HepG2 (cell line): ENCODE results near the gene ASIC3. TPM values are rescaled to one million over a fixed set of nuclear protein-coding genes. Genes with fewer than 3 reads are reported as not detected.

Experiments used
- ATAC-seq: fragments of 200-7000 bp; cut with Tn5 transposase; 3 replicates; pipeline ENCODE4 v1.9.1; 2020; ENCODE audit warnings: mild to moderate bottlenecking, moderate library complexity
- BruUV-seq: library from RNA; stranded (reverse); fragments of 400-500 nt; replicated peaks from 2 replicates; lab custom pipeline; 2021; lab: Mats Ljungman, UMichigan
- CTCF ChIA-PET: fragments of 300-600 bp; formaldehyde crosslinking; extraction: SDS; loops from one replicate; lab custom pipeline; 2021; ENCODE audit warnings: low total read pairs, inconsistent platforms, low intra/inter-chr PET ratio; lab: Yijun Ruan, JAX
- POLR2A ChIA-PET: fragments of 350-600 bp; sonication (Branson Sonifier 250); formaldehyde crosslinking; loops from one replicate; lab custom pipeline; 2020; ENCODE audit warnings: antibody characterized with exemption, inconsistent platforms; lab: Yijun Ruan, JAX
- DNase-seq: peaks from one replicate; pipeline ENCODE4 v3.0.0-alpha.2; 2015; ENCODE audit warnings: low spot score
- FAIRE-seq: peaks from 3 replicates; lab custom pipeline; 2011; peaks lifted over from hg19 to GRCh38; lab: Jason Lieb, UNC
- H2AFZ ChIP-seq: one replicate; pipeline ENCODE4 v1.6.1; 2011; ENCODE audit warnings: low read length, inconsistent platforms
- H3K27ac ChIP-seq: fragments of 300-600 bp; 3 replicates; pipeline ENCODE4 v1.8.0; 2011; ENCODE audit warnings: mixed run types, mild to moderate bottlenecking, mixed read lengths, low read length, inconsistent platforms; ENCODE audit not compliant: insufficient read depth; ENCODE audit errors: extremely low read length
- H3K27me3 ChIP-seq, 2 experiments: fragments of 200-600 bp in 1 of 2; 2 replicates in 1 of 2; 3 replicates in 1 of 2; pipeline versions ENCODE4 v1.6.0 to v1.8.0; 2011; ENCODE audit warnings: low read length in 2 of 2, mild to moderate bottlenecking in 2 of 2, moderate library complexity in 2 of 2, inconsistent platforms in 1 of 2; ENCODE audit not compliant: insufficient read depth in 2 of 2, control insufficient read depth in 1 of 2
- H3K36me3 ChIP-seq, 2 experiments: fragments of 200-600 bp in 1 of 2; replicated peaks in 1 of 2; 2 replicates in 1 of 2; 3 replicates in 1 of 2; pipeline versions ENCODE4 v1.5.1 to v1.8.0; 2011; ENCODE audit warnings: low read length in 2 of 2, inconsistent platforms in 1 of 2; ENCODE audit not compliant: insufficient read depth in 2 of 2, control insufficient read depth in 1 of 2
- H3K4me1 ChIP-seq: 2 replicates; pipeline ENCODE4 v1.5.1; 2012; ENCODE audit warnings: low read length, inconsistent platforms; ENCODE audit not compliant: insufficient read depth
- H3K4me2 ChIP-seq: 2 replicates; pipeline ENCODE4 v1.6.0; 2011; ENCODE audit warnings: low read depth, low read length, inconsistent platforms
- H3K4me3 ChIP-seq, 3 experiments: fragments of 200-600 bp in 1 of 3; sonication (generic), shearing (Covaris generic) in 1 of 3; replicated peaks in 1 of 3; 2 replicates each; pipeline ENCODE4 v1.5.1; 2011 to 2016; ENCODE audit warnings: low read length in 3 of 3, inconsistent platforms in 2 of 3, low read depth in 2 of 3, mild to moderate bottlenecking in 2 of 3, control low read depth in 1 of 3, mixed read lengths in 1 of 3; ENCODE audit not compliant: insufficient read depth in 1 of 3
- H3K79me2 ChIP-seq: one replicate; pipeline ENCODE4 v1.6.1; 2011; ENCODE audit warnings: low read length, inconsistent platforms; ENCODE audit not compliant: insufficient read depth
- H3K9ac ChIP-seq: 2 replicates; pipeline ENCODE4 v1.6.0; 2011; ENCODE audit warnings: mild to moderate bottlenecking, low read depth, low read length, inconsistent platforms; ENCODE audit not compliant: insufficient read depth
- H3K9me3 ChIP-seq: 2 replicates; pipeline ENCODE4 v1.5.1; 2012; ENCODE audit warnings: mild to moderate bottlenecking, low read length
- H4K20me1 ChIP-seq: 2 replicates; pipeline ENCODE4 v1.6.0; 2011; ENCODE audit warnings: inconsistent platforms, mild to moderate bottlenecking, low read length, moderate library complexity; ENCODE audit not compliant: insufficient read depth
- CREB1 ChIP-seq, 2 experiments: fragments of 450-650 bp in 1 of 2; IDR thresholded peaks; 2 replicates each; pipeline ENCODE4 v1.6.1; 2016 to 2017; ENCODE audit warnings: control low read depth in 1 of 2, mild to moderate bottlenecking in 1 of 2, missing compliant biosample characterization in 1 of 2, missing genetic modification characterization in 1 of 2
- MAFF ChIP-seq: IDR thresholded peaks from 2 replicates; pipeline ENCODE4 v1.6.1; 2011; ENCODE audit warnings: low read depth, low read length, improper control_type of control experiment
- MED8 ChIP-seq: sonication (generic); formaldehyde crosslinking; IDR thresholded peaks from 2 replicates; pipeline ENCODE4 v1.8.1; 2023; ENCODE audit warnings: mild to moderate bottlenecking, missing genetic modification reagents; ENCODE audit not compliant: insufficient replicate concordance
- PCBP1 ChIP-seq: fragments of 200-400 bp; formaldehyde crosslinking; IDR thresholded peaks from 2 replicates; pipeline ENCODE4 v1.6.1; 2017; ENCODE audit warnings: mild to moderate bottlenecking, low read depth, low read length, borderline replicate concordance
- POLR2G ChIP-seq: fragments of 200-400 bp; formaldehyde crosslinking; IDR thresholded peaks from 2 replicates; pipeline ENCODE4 v1.6.1; 2018; ENCODE audit warnings: mild to moderate bottlenecking, low read depth, low read length, moderate library complexity
- RFXAP ChIP-seq: sonication (generic); formaldehyde crosslinking; IDR thresholded peaks from 2 replicates; pipeline ENCODE4 v1.4.0; 2020; ENCODE audit warnings: missing genetic modification reagents, borderline replicate concordance
- SMAD1 ChIP-seq: sonication (generic); formaldehyde crosslinking; IDR thresholded peaks from 2 replicates; pipeline ENCODE4 v1.4.0; 2020; ENCODE audit warnings: missing genetic modification reagents, low read depth, mild to moderate bottlenecking, borderline replicate concordance
- TMF1 ChIP-seq: sonication (generic); formaldehyde crosslinking; IDR thresholded peaks from 2 replicates; pipeline ENCODE4 v1.8.1; 2022; ENCODE audit warnings: low read depth, missing genetic modification reagents
- YEATS4 ChIP-seq: sonication (generic); formaldehyde crosslinking; IDR thresholded peaks from 2 replicates; pipeline ENCODE4 v1.4.0; 2020; ENCODE audit warnings: missing genetic modification reagents, borderline replicate concordance
- ZNF17 ChIP-seq: sonication (generic); formaldehyde crosslinking; IDR thresholded peaks from 2 replicates; pipeline ENCODE4 v1.5.0; 2020; ENCODE audit warnings: mild to moderate bottlenecking, missing genetic modification reagents
- ZNF501 ChIP-seq: sonication (generic); formaldehyde crosslinking; IDR thresholded peaks from 2 replicates; pipeline ENCODE4 v1.5.1; 2020; ENCODE audit warnings: mild to moderate bottlenecking, moderate library complexity, missing genetic modification reagents
- WGBS: methylation state at CpG from one replicate; pipeline ENCODE4 v1.1.6; 2017; ENCODE audit warnings: low lambda C conversion rate; 5-methylcytosine and 5-hydroxymethylcytosine counted together
- in situ Hi-C: cut with HindIII; loops from 2 replicates; pipeline ENCODE4 v1.10.0; 2017; ENCODE audit warnings: low pct_unique_long_range_greater_than_20kb; ENCODE audit not compliant: extremely low pct_ligation_motif_present
- intact Hi-C: fragments of 100-400 bp; cut with micrococcal nuclease; formaldehyde crosslinking; loops from one replicate; pipeline ENCODE4 v1.10.0; 2022; ENCODE audit not compliant: unreplicated experiment
- polyA plus RNA-seq, 8 experiments: library from polyadenylated mRNA; depleted of rRNA in 3 of 8; stranded (reverse) in 7 of 8; unstranded in 1 of 8; fragments of >200 nt; fragmentation: Illumina TruSeq in 4 of 8; extraction: Trizol in 4 of 8; gene quantifications; 2 replicates each; pipeline versions ENCODE4 v1.2.1 to v1.2.3, GENCODE V29; 2011 to 2016; ENCODE audit warnings: low read depth in 4 of 8, missing spikeins in 1 of 8, mixed read lengths in 1 of 8; ENCODE audit not compliant: insufficient read depth in 1 of 8
- total RNA-seq, 5 experiments: library from RNA; depleted of rRNA; stranded (reverse); fragments of >200 nt; fragmentation: Illumina TruSeq; extraction: Trizol; gene quantifications; 2 replicates each; pipeline ENCODE4 v1.2.3, GENCODE V29; 2016; ENCODE audit warnings: low read depth in 1 of 5
- TF ChIP-seq, protein P1 (sequence below): sonication (generic); formaldehyde crosslinking; IDR thresholded peaks from 2 replicates; pipeline ENCODE4 v1.4.0; 2020; ENCODE audit warnings: missing genetic modification reagents
- TF ChIP-seq, protein P2 (sequence below): sonication (generic); formaldehyde crosslinking; IDR thresholded peaks from 2 replicates; pipeline ENCODE4 v1.5.1; 2020; ENCODE audit warnings: mild to moderate bottlenecking, missing genetic modification reagents, moderate library complexity
- TF ChIP-seq, protein P3 (sequence below): sonication (generic); formaldehyde crosslinking; IDR thresholded peaks from 2 replicates; pipeline ENCODE4 v1.4.0; 2020; ENCODE audit warnings: mild to moderate bottlenecking, low read depth, missing genetic modification reagents

The ASIC3 gene
- total and polyA plus RNA-seq, 2 of the 13 experiments (the other 11 are each of a cell fraction or from before 2014, with no cell fraction given) = 0.51 TPM; not detected in 1

DNA sequence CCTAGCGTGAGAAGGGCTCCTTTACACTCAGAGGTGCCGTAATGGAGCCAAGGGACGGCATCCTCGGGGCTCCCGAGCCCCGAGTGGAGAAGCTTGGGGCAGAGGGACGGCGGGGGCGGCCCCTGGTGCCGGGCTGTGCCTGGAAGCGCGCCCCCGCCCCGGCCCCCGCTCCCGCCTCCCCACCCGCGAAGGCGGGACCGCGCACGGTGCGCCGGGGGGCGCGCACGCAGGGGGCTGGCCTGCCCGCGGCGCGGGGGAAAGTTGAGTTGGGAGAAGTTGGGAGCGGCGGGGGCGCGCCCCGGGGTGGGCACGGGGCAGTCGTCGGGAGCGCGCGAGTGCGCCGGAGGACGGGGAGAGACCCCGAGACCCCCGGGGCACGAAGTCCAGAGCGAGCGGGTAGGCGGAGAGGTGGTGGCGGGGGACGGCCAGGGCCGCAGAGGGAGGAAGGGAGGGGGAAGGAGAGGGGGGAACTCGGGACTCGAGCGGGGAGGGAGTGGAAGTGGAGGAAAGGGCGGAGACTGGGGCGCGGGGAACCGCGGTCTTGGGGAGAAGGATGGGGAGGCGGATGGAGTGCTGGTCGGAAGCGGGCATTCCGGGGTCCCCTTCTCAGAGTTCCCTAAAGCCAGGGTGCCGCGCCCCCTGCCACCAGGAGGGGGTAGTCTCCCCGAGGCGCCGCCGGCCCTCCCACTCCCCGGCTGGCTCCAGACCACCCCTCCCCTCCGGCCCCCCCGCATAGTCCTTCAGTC lies 11.2 kb downstream of the ASIC3 start, which contains the start of gene SLC4A2 (continued):
- TF ChIP-seq, protein P1, sequence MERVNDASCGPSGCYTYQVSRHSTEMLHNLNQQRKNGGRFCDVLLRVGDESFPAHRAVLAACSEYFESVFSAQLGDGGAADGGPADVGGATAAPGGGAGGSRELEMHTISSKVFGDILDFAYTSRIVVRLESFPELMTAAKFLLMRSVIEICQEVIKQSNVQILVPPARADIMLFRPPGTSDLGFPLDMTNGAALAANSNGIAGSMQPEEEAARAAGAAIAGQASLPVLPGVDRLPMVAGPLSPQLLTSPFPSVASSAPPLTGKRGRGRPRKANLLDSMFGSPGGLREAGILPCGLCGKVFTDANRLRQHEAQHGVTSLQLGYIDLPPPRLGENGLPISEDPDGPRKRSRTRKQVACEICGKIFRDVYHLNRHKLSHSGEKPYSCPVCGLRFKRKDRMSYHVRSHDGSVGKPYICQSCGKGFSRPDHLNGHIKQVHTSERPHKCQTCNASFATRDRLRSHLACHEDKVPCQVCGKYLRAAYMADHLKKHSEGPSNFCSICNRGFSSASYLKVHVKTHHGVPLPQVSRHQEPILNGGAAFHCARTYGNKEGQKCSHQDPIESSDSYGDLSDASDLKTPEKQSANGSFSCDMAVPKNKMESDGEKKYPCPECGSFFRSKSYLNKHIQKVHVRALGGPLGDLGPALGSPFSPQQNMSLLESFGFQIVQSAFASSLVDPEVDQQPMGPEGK (CRISPR knock-in tag) = peak; percentile 81
- TF ChIP-seq MAFF = no peak
- TF ChIP-seq PCBP1 = peak; percentile 88; the same call in 1 of the 2 replicates
- no peak for TF ChIP-seq ZNF17 (CRISPR knock-in tag)
- 0 out of 2 replicates have a peak, but pooled peaks have one; percentile 29 for TF ChIP-seq TMF1 (CRISPR knock-in tag)
- TF ChIP-seq POLR2G = peak; percentile 57; the same call in 1 of the 2 replicates

DNA sequence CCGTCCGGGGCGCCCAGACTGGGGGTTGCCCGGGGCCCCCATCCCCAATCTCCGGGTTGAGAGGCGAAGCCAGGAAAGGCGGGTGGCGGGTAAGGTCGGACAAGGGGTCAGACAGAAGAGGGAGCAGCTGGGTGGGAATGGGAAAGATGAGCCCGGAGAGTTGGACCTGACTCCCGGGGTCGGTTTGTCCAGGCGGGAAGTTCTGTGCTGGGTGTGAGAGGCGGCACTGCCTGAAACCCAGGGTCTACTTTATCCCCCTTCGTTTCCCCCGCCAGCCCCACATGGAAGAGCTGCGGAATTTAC lies 11.7 kb downstream of the ASIC3 start:
- Histone ChIP-seq H3K79me2 (peaks cover 16% of the 10 kb centered on the region), H3K9me3 (no peaks in the 10 kb centered on the region), H3K9ac (peak overlapping the region; percentile 71), H3K36me3 (peaks cover 1 to 8% of the 10 kb centered on the region in 2 experiments; a peak in 4 of 5 replicates), H3K27ac (peak overlapping the region; percentile 86), H3K4me1 (peaks cover 56% of the 10 kb centered on the region), H2AFZ (no peak overlapping the region), H3K27me3 (no peaks in the 10 kb centered on the region; a peak in 1 of 5 replicates), H3K4me2 (peak overlapping the region; percentile 98), H3K4me3 (peak overlapping the region; percentile 69 to 92 (median 90)), H4K20me1 (peaks cover 4% of the 10 kb centered on the region; the same call in 1 of the 2 replicates)
- in situ Hi-C loops (no loop called here), intact Hi-C loops (no loop called here)
- no peak for ATAC-seq
- 2% methylated on average over 11 of the region's 17 CpGs for WGBS
- DNase-seq = no peak
- BruUV-seq = no TSS peak
- FAIRE-seq = no peak
- CTCF ChIA-PET = interaction anchor here (0.8 kb wide), 1 partner anchor 51 kb away, joined by 3 read pairs; no protein-coding TSS in a partner anchor
- POLR2A ChIA-PET = interaction anchor here (1.4 to 4.4 kb wide), 4 partner anchors 22 to 32 kb away, joined by 4 to 144 read pairs (median 7); partner anchors contain the start of genes ABCB8, AGAP3, FASTK and TMUB1
- TF ChIP-seq YEATS4 (CRISPR knock-in tag) (0 out of 2 replicates have a peak, but pooled peaks have one; percentile 2), SMAD1 (0 out of 2 replicates have a peak, but pooled peaks have one; percentile 72), ZNF501 (0 out of 2 replicates have a peak, but pooled peaks have one; percentile 53), MED8 (CRISPR knock-in tag) (peak; percentile 16), CREB1 (IDR thresholded peaks at IDR 0.05) (no peak), CREB1 (CRISPR knock-in tag; IDR thresholded peaks at IDR 0.05) (no peak), RFXAP (CRISPR knock-in tag) (no peak)
- TF ChIP-seq, protein P2, sequence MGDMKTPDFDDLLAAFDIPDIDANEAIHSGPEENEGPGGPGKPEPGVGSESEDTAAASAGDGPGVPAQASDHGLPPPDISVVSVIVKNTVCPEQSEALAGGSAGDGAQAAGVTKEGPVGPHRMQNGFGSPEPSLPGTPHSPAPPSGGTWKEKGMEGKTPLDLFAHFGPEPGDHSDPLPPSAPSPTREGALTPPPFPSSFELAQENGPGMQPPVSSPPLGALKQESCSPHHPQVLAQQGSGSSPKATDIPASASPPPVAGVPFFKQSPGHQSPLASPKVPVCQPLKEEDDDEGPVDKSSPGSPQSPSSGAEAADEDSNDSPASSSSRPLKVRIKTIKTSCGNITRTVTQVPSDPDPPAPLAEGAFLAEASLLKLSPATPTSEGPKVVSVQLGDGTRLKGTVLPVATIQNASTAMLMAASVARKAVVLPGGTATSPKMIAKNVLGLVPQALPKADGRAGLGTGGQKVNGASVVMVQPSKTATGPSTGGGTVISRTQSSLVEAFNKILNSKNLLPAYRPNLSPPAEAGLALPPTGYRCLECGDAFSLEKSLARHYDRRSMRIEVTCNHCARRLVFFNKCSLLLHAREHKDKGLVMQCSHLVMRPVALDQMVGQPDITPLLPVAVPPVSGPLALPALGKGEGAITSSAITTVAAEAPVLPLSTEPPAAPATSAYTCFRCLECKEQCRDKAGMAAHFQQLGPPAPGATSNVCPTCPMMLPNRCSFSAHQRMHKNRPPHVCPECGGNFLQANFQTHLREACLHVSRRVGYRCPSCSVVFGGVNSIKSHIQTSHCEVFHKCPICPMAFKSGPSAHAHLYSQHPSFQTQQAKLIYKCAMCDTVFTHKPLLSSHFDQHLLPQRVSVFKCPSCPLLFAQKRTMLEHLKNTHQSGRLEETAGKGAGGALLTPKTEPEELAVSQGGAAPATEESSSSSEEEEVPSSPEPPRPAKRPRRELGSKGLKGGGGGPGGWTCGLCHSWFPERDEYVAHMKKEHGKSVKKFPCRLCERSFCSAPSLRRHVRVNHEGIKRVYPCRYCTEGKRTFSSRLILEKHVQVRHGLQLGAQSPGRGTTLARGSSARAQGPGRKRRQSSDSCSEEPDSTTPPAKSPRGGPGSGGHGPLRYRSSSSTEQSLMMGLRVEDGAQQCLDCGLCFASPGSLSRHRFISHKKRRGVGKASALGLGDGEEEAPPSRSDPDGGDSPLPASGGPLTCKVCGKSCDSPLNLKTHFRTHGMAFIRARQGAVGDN (CRISPR knock-in tag) = peak; percentile 25; the same call in 1 of the 2 replicates
- TF ChIP-seq, protein P3, sequence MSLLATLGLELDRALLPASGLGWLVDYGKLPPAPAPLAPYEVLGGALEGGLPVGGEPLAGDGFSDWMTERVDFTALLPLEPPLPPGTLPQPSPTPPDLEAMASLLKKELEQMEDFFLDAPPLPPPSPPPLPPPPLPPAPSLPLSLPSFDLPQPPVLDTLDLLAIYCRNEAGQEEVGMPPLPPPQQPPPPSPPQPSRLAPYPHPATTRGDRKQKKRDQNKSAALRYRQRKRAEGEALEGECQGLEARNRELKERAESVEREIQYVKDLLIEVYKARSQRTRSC (CRISPR knock-in tag) = no peak
